K562 (cell line): ENCODE data around the gene ABCG5. TPM values are rescaled to one million over a fixed set of nuclear protein-coding genes. Genes with fewer than 3 reads are reported as not detected.

ENCODE experiments used
- ATAC-seq: fragments of 200-7000 bp; cut with Tn5 transposase; 3 replicates; pipeline ENCODE4 v1.9.1; 2020; ENCODE audit warnings: moderate library complexity
- BruUV-seq: library from RNA; stranded (reverse); fragments of 400-500 nt; replicated peaks from 2 replicates; lab custom pipeline; 2021; lab: Mats Ljungman, UMichigan
- CTCF ChIA-PET: fragments of 300-600 bp; formaldehyde crosslinking; extraction: SDS; loops from one replicate; lab custom pipeline; 2021; ENCODE audit warnings: low intra/inter-chr PET ratio; lab: Yijun Ruan, JAX
- POLR2A ChIA-PET: fragments of 300-600, 350-650 bp; sonication (Branson Sonifier 250); formaldehyde crosslinking; extraction: SDS; loops from one replicate; lab custom pipeline; 2021; ENCODE audit warnings: antibody characterized with exemption, inconsistent platforms; lab: Yijun Ruan, JAX
- DNase-seq, 4 experiments: peaks; one replicate each; pipeline versions ENCODE4 v3.0.0 to v3.0.0-alpha.2; 2011 to 2018; ENCODE audit warnings: low spot score in 3 of 4, mixed read lengths in 3 of 4; ENCODE audit errors: extremely low read depth in 1 of 4
- FAIRE-seq: peaks from 2 replicates; lab custom pipeline; 2011; peaks lifted over from hg19 to GRCh38; lab: Jason Lieb, UNC
- H2AFZ ChIP-seq: 2 replicates; pipeline ENCODE4 v1.6.0; 2011; ENCODE audit warnings: low read depth, low read length, control low read depth, inconsistent platforms
- H3K27ac ChIP-seq: fragments of 200-600 bp; 3 replicates; pipeline ENCODE4 v1.8.0; 2011; ENCODE audit warnings: low read depth, mild to moderate bottlenecking, control low read depth, inconsistent platforms, low read length, moderate library complexity, mixed read lengths; ENCODE audit errors: extremely low read depth
- H3K27me3 ChIP-seq, 2 experiments: fragments of 300-600 bp in 1 of 2; 2 replicates in 1 of 2; 3 replicates in 1 of 2; pipeline versions ENCODE4 v1.6.0 to v1.8.0; 2011; ENCODE audit warnings: inconsistent platforms in 2 of 2, low read length in 2 of 2, mild to moderate bottlenecking in 1 of 2, mixed read lengths in 1 of 2, moderate library complexity in 1 of 2; ENCODE audit not compliant: control insufficient read depth in 2 of 2, insufficient read depth in 2 of 2
- H3K36me3 ChIP-seq: fragments of 300-600 bp; 3 replicates; pipeline ENCODE4 v1.8.0; 2011; ENCODE audit warnings: mild to moderate bottlenecking, low read length, inconsistent platforms; ENCODE audit not compliant: control insufficient read depth, insufficient read depth
- H3K4me1 ChIP-seq, 2 experiments: fragments of 200-600 bp in 1 of 2; replicated peaks in 1 of 2; 2 replicates in 1 of 2; 3 replicates in 1 of 2; pipeline versions ENCODE4 v1.5.1 to v1.8.0; 2011; ENCODE audit warnings: inconsistent platforms in 2 of 2, low read length in 2 of 2, mild to moderate bottlenecking in 1 of 2, mixed read lengths in 1 of 2, moderate library complexity in 1 of 2; ENCODE audit not compliant: control insufficient read depth in 2 of 2, insufficient read depth in 2 of 2
- H3K4me2 ChIP-seq: 2 replicates; pipeline ENCODE4 v1.6.1; 2011; ENCODE audit warnings: low read length, control low read depth, inconsistent platforms, mixed read lengths; ENCODE audit not compliant: insufficient read depth
- H3K4me3 ChIP-seq: fragments of 200-600 bp; sonication (generic), shearing (Covaris generic); 2 replicates; pipeline ENCODE4 v1.5.1; 2016; ENCODE audit warnings: control low read depth, inconsistent platforms
- H3K79me2 ChIP-seq: fragments of 200-600 bp; 3 replicates; pipeline ENCODE4 v1.8.0; 2011; ENCODE audit warnings: low read length, inconsistent platforms; ENCODE audit not compliant: control insufficient read depth, insufficient read depth
- H3K9ac ChIP-seq, 2 experiments: 2 replicates each; pipeline versions ENCODE4 v1.6.0 to v1.6.1; 2011; ENCODE audit warnings: low read depth in 2 of 2, low read length in 2 of 2, control low read depth in 1 of 2, inconsistent platforms in 1 of 2, mild to moderate bottlenecking in 1 of 2, mixed read lengths in 1 of 2; ENCODE audit not compliant: insufficient read depth in 1 of 2
- H3K9me1 ChIP-seq: one replicate; pipeline ENCODE4 v1.6.0; 2011; ENCODE audit warnings: inconsistent platforms, mild to moderate bottlenecking, low read length, moderate library complexity; ENCODE audit not compliant: control insufficient read depth, insufficient read depth
- H3K9me3 ChIP-seq: replicated peaks from 2 replicates; pipeline ENCODE4 v1.5.1; 2011; ENCODE audit warnings: low read depth, low read length, inconsistent platforms; ENCODE audit not compliant: control insufficient read depth, insufficient read depth
- H4K20me1 ChIP-seq: replicated peaks from 2 replicates; pipeline ENCODE4 v1.6.1; 2011; ENCODE audit warnings: low read length, inconsistent platforms, mixed read lengths; ENCODE audit not compliant: control insufficient read depth, insufficient read depth
- CBX3 ChIP-seq, 2 experiments: IDR thresholded peaks; 1 replicate in 1 of 2; 2 replicates in 1 of 2; pipeline ENCODE4 v1.6.1; 2012; ENCODE audit warnings: inconsistent platforms in 2 of 2, low read length in 2 of 2, borderline replicate concordance in 1 of 2, control low read depth in 1 of 2
- FIP1L1 ChIP-seq: fragments of 200-400 bp; formaldehyde crosslinking; IDR thresholded peaks from 2 replicates; pipeline ENCODE4 v1.6.1; 2018; ENCODE audit warnings: mild to moderate bottlenecking, low read depth, low read length; ENCODE audit not compliant: poor library complexity, severe bottlenecking
- MTA3 ChIP-seq: fragments of 450-650 bp; formaldehyde crosslinking; IDR thresholded peaks from 2 replicates; pipeline ENCODE4 v1.6.1; 2017; ENCODE audit warnings: mild to moderate bottlenecking, borderline replicate concordance
- NR3C1 ChIP-seq: sonication (generic); formaldehyde crosslinking; IDR thresholded peaks from 2 replicates; pipeline ENCODE4 v1.8.1; 2022; ENCODE audit warnings: missing genetic modification reagents
- RBM15 ChIP-seq: fragments of 200-400 bp; formaldehyde crosslinking; IDR thresholded peaks from 2 replicates; pipeline ENCODE4 v1.6.1; 2018; ENCODE audit warnings: mild to moderate bottlenecking, low read length, moderate library complexity; ENCODE audit not compliant: insufficient read depth
- RNF2 ChIP-seq: sonication (generic); IDR thresholded peaks from 2 replicates; pipeline ENCODE4 v1.6.1; 2016
- RUNX1 ChIP-seq: sonication (generic); IDR thresholded peaks from 2 replicates; pipeline ENCODE4 v1.6.1; 2016; ENCODE audit warnings: antibody characterized with exemption, low read depth
- TAF7 ChIP-seq: fragments of 450-650 bp; IDR thresholded peaks from 2 replicates; pipeline ENCODE4 v1.6.1; 2016; ENCODE audit warnings: missing genetic modification characterization, missing compliant biosample characterization
- ZBED1 ChIP-seq: IDR thresholded peaks from 2 replicates; pipeline ENCODE4 v1.6.1; 2014
- ZEB2 ChIP-seq: fragments of 450-650 bp; IDR thresholded peaks from 2 replicates; pipeline ENCODE4 v1.6.1; 2016
- ZNF561 ChIP-seq: fragments of 450-650 bp; formaldehyde crosslinking; conservative IDR thresholded peaks from 2 replicates; pipeline ENCODE4 v1.4.0; 2020; ENCODE audit warnings: mild to moderate bottlenecking, moderate library complexity
- WGBS: fragments of 100-300 bp; shearing (Covaris generic); methylation state at CpG from one replicate; pipeline ENCODE4 v1.1.6; 2016; ENCODE audit warnings: low coverage, mixed read lengths; ENCODE audit not compliant: insufficient coverage; ENCODE audit errors: missing lambda C conversion rate; 5-methylcytosine and 5-hydroxymethylcytosine counted together
- in situ Hi-C: fragments of 300-500 bp; cut with MboI; formaldehyde crosslinking; loops from 4 replicates; pipeline ENCODE4 v1.15.0; 2018; ENCODE audit warnings: inconsistent platforms, mixed read lengths
- intact Hi-C: fragments of 100-400 bp; cut with micrococcal nuclease; formaldehyde crosslinking; loops from 2 replicates; pipeline ENCODE4 v1.14.2; 2022
- polyA plus RNA-seq, 8 experiments: library from polyadenylated mRNA; depleted of rRNA in 4 of 8; stranded (reverse) in 5 of 8; unstranded in 3 of 8; fragments of >200 nt; fragmentation: Nextera tagmentation in 2 of 8; fragmentation: Illumina TruSeq in 1 of 8; extraction: Ambion mirVana in 2 of 8; extraction: Trizol in 1 of 8; gene quantifications; 2 replicates each; pipeline versions ENCODE4 v1.2.1 to v1.2.3, GENCODE V29; 2011 to 2014; ENCODE audit warnings: inconsistent platforms in 1 of 8, missing spikeins in 1 of 8
- total RNA-seq, 7 experiments: library from RNA; depleted of rRNA in 6 of 7; stranded (reverse); fragments of >200 nt in 6 of 7; fragmentation: Illumina TruSeq in 2 of 7; extraction: Trizol in 2 of 7; gene quantifications; 2 replicates each; pipeline versions ENCODE4 v1.2.1 to v1.2.3, GENCODE V29; 2011 to 2021; ENCODE audit warnings: low replicate concordance in 1 of 7

ABCG5 gene
- total and polyA plus RNA-seq, 9 of the 15 experiments (the other 6 are each of a cell fraction or from before 2014, with no cell fraction given), result 0.01 TPM; not detected in 7

DNA sequence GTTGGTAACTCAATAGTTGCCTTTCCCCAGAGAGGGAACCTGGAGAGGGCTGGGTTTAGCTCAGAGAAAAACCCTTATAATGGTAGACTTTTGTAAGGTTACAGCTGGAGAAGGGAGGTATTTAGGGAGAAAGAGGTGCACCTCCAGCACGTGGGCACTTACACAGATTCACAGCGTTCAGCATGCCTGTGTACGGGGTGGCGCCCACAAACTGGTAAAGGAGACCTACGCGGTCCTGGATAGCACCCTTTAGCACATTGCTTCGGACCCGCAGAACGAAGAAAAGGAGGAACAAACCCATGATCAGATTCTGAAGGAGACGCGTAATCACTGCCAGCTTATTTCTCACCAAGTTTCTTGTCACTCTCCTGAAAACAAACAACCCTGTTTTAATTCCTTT is 14.9 kb downstream of the ABCG5 start (continued):
- TF ChIP-seq FIP1L1 (no peak), RBM15 (no peak)

DNA sequence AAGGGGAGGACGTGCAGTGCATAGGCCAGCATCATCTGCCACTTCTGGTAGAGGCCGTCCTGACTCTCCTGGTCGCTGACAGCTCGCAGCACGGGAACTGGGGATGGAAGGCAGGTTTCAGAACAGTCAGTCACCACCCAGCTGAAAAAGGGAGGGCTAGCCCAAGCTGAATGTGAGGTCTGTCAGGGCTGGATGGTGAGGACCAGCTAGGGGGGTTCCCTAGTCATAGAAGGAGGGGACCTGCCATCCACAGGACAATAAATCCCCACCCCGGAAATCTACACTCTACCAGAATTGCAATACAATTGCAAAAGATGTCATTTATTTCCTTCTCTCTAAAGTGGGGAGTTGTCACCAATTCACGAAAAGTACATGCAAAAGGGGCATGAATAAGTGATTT is 15.8 kb downstream of the ABCG5 start:
- intact Hi-C loops (no loop called here), in situ Hi-C loops (no loop called here)
- H3K9me3 ChIP-seq, result no peaks in the 10 kb centered on the region
- CTCF ChIA-PET, result no interaction called here
- H3K4me3 ChIP-seq, result no peak overlapping the region
- no peaks in the 10 kb centered on the region for H3K79me2 ChIP-seq
- H3K27ac ChIP-seq, result no peak overlapping the region
- BruUV-seq, result no TSS peak
- TF ChIP-seq ZEB2, result no peak
- TF ChIP-seq RNF2, result no peak
- no peak for TF ChIP-seq RUNX1
- TF ChIP-seq ZNF561 (CRISPR knock-in tag), result no peak
- no peak for TF ChIP-seq TAF7 (tag)
- TF ChIP-seq CBX3 (IDR thresholded peaks at IDR 0.05; ENCODE audit: borderline replicate concordance in 1 of 2, low read length in 2 of 2), result no peak
- no peak for TF ChIP-seq ZBED1
- no peak for TF ChIP-seq NR3C1
- TF ChIP-seq MTA3, result no peak
- DNase-seq, result no peak
- H4K20me1 ChIP-seq, result no peaks in the 10 kb centered on the region; the same call in 1 of the 2 replicates
- no peaks in the 10 kb centered on the region for H3K4me1 ChIP-seq
- no peak for FAIRE-seq
- POLR2A ChIA-PET, result interaction anchor here (0.6 kb wide), 2 partner anchors 11 to 55 kb away, joined by 3 read pairs; no protein-coding TSS in a partner anchor
- ATAC-seq, result no peak
- no peak overlapping the region for H2AFZ ChIP-seq
- H3K36me3 ChIP-seq, result no peaks in the 10 kb centered on the region
- 1% methylated on average over 7 of the region's 7 CpGs for WGBS
- no peak overlapping the region for H3K4me2 ChIP-seq
- H3K9ac ChIP-seq, result no peak overlapping the region
- H3K9me1 ChIP-seq, result no peaks in the 10 kb centered on the region
- peaks cover 13 to 33% of the 10 kb centered on the region in 2 experiments; a peak in 4 of 5 replicates for H3K27me3 ChIP-seq
